H1 (cell line): Measurements from ENCODE around the gene PCDHGA8. TPM values are rescaled to one million over a fixed set of nuclear protein-coding genes. Genes with fewer than 3 reads are reported as not detected.

Experiments used
- BACH1 ChIP-seq: IDR thresholded peaks from 2 replicates; pipeline ENCODE4 v1.6.1; 2012; ENCODE audit warnings: low read length, improper control_type of control experiment
- HDAC6 ChIP-seq: IDR thresholded peaks from one replicate; pipeline ENCODE4 v1.7.1; 2012; ENCODE audit warnings: low read depth, mild to moderate bottlenecking, inconsistent platforms, low read length, moderate library complexity
- polyA plus RNA-seq, 7 experiments: library from polyadenylated mRNA; depleted of rRNA in 3 of 7; stranded (reverse) in 5 of 7; unstranded in 2 of 7; fragments of >200 nt in 5 of 7; fragments of 200-250 nt in 2 of 7; gene quantifications; 1 replicate in 5 of 7; 2 replicates in 1 of 7; 4 replicates in 1 of 7; pipeline versions ENCODE4 v1.2.1 to v1.2.3, GENCODE V29; 2011 to 2013; ENCODE audit warnings: missing spikeins in 2 of 7, mixed read lengths in 2 of 7
- total RNA-seq: library from RNA; stranded (reverse); fragmentation: NEBNext Ultra II Directional; extraction: Animal tissue kit (Norgen Biotek cat#: 25700); gene quantifications from 2 replicates; pipeline ENCODE4 v1.2.1, GENCODE V29; 2021

PCDHGA8 gene
- total and polyA plus RNA-seq, 2 of the 8 experiments (the other 6 are each of a cell fraction or from before 2014, with no cell fraction given): 0.79 to 1.4 TPM

GRCh38 chr5:141399555-141400258, 7.3 kb downstream of the PCDHGA8 start (continued):
- TF ChIP-seq HDAC6: no peak
- no peak for TF ChIP-seq BACH1
